Measurements from ENCODE around the gene SLC30A9. TPM values are rescaled to one million over a fixed set of nuclear protein-coding genes. Genes with fewer than 3 reads are reported as not detected.

Gene SLC30A9
- total RNA-seq, 2 donors from 2014 or later, result 43.5 to 60.8 TPM

DNA sequence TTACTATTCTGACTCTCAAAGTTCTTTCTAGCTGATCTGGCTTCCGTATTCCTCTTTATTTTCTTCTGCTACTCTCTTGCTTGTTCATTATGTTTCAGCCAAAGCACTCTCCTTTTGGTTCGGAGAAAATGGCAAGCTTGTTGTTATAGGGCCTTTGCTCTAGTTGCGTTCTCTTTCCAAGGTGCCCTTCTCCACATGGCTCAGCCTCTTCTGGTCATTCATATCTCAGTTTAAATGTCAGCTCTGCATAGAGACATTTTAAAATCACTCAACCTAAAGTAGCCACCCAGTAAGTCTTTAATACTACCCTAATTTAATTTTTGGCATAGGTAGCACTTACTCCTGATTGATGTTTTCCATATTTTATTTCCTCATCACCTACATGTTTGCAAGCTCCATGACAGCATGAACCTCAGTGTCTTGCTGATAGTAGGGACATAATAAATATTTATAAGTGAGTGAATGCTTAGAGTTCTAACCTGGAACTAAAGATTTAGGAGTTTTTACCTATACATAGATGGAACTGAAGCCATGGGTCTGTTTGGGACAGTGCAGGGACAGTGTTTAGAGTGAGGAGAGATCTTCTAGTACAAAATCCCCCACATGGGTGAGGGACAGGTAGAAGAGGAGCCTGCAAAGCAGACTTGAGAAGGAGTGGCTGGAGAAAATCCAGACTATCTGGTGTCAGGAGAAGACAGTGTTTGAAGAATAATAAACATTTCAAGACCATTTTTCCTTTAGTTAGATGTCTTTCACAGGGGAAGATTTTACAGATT, 17.9 kb downstream of the SLC30A9 start:
- peaks cover 0 to 23% of the 10 kb centered on the region in 2 donors for H3K4me1 ChIP-seq
- H3K9me3 ChIP-seq, result no peaks in the 10 kb centered on the region
- TF ChIP-seq, protein P1, sequence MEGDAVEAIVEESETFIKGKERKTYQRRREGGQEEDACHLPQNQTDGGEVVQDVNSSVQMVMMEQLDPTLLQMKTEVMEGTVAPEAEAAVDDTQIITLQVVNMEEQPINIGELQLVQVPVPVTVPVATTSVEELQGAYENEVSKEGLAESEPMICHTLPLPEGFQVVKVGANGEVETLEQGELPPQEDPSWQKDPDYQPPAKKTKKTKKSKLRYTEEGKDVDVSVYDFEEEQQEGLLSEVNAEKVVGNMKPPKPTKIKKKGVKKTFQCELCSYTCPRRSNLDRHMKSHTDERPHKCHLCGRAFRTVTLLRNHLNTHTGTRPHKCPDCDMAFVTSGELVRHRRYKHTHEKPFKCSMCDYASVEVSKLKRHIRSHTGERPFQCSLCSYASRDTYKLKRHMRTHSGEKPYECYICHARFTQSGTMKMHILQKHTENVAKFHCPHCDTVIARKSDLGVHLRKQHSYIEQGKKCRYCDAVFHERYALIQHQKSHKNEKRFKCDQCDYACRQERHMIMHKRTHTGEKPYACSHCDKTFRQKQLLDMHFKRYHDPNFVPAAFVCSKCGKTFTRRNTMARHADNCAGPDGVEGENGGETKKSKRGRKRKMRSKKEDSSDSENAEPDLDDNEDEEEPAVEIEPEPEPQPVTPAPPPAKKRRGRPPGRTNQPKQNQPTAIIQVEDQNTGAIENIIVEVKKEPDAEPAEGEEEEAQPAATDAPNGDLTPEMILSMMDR (IDR thresholded peaks at IDR 0.05), result no peak
- no peaks in the 10 kb centered on the region for H3K27me3 ChIP-seq
- H3K4me3 ChIP-seq, result no peak overlapping the region
- H3K27ac ChIP-seq, result peak overlapping the region in 1 of 2 donors; percentile 53
- peaks cover 3% of the 10 kb centered on the region for H3K36me3 ChIP-seq
- DNase-seq (ENCODE audit: low spot score), result no peak

DNA sequence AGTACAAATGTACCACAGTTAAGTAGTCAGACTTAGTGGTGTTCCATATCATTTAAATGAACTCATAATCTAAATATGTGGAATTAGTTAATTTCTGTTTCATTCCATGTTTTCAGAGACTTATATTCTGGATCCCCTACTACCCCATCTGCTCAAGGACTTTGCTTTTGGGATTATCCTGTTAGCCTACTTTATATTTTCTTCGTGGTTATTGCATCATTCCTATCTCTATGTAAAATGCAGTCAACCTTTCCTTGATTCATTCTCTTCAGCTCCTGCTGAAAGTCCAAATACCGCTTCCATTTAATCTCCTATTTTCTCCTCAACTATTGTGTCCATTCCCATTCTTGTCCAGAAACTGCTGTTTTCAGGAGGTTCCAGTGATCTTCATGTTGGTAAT, 25.1 kb downstream of the SLC30A9 start:
- Histone ChIP-seq H3K4me3 (no peak overlapping the region), H3K4me1 (no peaks in the 10 kb centered on the region), H3K36me3 (no peaks in the 10 kb centered on the region), H3K27ac (no peak overlapping the region), H3K27me3 (no peaks in the 10 kb centered on the region), H3K9me3 (no peaks in the 10 kb centered on the region)
- TF ChIP-seq, protein P1 (IDR thresholded peaks at IDR 0.05), result no peak
- no peak for DNase-seq (ENCODE audit: low spot score)

DNA sequence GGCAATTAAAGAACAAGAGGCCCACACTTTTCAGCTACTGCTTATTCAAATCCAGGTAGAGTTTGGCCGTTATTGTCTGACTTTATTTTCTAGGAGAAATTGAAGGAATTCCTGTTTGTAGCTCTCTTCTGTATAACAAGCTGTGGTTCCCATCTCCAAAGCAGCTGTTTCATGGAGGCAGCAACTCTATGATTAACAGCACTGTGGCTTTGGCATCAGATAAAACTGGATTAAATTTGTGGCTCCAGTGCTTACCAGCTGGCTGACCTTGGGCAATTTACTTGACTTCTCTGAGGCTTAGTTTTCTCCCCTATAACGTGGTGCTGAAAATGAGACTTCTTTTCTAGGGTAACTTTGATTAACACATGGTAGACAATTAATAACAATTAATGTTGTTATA, 28.1 kb downstream of the SLC30A9 start:
- Histone ChIP-seq H3K9me3 (no peaks in the 10 kb centered on the region), H3K36me3 (peaks cover 5% of the 10 kb centered on the region), H3K27ac (no peak overlapping the region), H3K4me3 (no peak overlapping the region), H3K4me1 (no peaks in the 10 kb centered on the region), H3K27me3 (no peaks in the 10 kb centered on the region)
- TF ChIP-seq, protein P1 (IDR thresholded peaks at IDR 0.05), result no peak
- no peak for DNase-seq (ENCODE audit: low spot score)

DNA sequence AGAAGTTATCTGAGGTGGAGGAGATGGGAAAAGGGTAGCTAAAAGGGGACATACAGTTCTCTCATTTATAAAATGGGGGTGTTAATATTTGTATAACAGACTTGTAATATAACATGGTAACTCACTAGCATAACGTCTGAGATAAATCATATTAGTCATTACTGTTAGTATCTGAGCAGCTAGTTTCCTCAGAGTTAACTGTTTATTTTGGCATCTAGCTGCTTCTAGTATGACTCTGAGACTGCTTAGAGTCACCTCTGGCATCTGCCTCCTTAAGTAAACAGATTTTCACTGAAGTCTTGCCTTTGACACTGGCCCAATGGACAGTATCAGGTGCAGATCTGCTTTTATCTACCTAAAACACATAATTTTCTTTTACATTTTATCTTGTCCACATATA, 58.1 kb downstream of the SLC30A9 start:
- Histone ChIP-seq H3K9me3 (no peaks in the 10 kb centered on the region), H3K27ac (no peak overlapping the region), H3K4me1 (no peaks in the 10 kb centered on the region), H3K27me3 (no peaks in the 10 kb centered on the region), H3K4me3 (no peak overlapping the region), H3K36me3 (peaks cover 11% of the 10 kb centered on the region)
- DNase-seq (ENCODE audit: low spot score), result no peak
- TF ChIP-seq, protein P1 (IDR thresholded peaks at IDR 0.05), result no peak

DNA sequence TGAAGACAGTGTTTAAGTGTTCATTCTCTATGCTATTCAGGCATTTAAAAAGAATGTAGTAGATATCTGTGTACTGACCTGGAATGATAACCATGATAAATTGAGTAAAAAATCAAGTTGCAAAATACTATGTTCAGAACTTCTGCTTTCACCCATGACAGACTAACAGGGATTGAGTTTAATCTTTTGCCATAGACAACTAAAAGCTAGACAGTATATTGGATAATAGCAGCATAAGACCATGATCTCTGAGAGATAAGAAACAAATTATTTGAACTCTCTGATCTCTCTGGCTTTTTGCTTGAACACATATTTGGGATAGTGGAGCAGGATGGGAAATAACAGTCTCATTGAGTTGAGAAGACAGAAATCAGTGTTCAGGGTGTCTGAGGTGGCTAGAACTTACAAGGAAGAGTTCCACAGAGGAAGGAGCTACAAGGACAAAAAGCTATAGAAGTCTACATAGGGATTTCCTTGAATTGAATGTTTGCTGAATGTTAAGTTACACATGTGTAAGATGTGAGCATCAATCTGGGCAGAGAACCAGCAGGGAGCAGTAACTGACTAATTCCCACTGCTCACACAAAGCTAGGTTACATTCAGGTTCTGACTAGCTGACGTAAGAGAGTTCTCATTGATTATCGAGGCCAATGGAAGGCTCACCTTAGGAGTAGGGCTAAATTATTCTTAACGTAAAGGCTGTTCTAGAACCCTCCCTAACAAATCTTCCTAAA, 60.4 kb downstream of the SLC30A9 start:
- DNase-seq (ENCODE audit: low spot score), result no peak
- peaks cover 4% of the 10 kb centered on the region for H3K36me3 ChIP-seq
- no peaks in the 10 kb centered on the region for H3K9me3 ChIP-seq
- no peak overlapping the region for H3K27ac ChIP-seq
- no peaks in the 10 kb centered on the region for H3K4me1 ChIP-seq
- H3K4me3 ChIP-seq, result no peak overlapping the region
- TF ChIP-seq, protein P1 (IDR thresholded peaks at IDR 0.05), result no peak
- no peaks in the 10 kb centered on the region for H3K27me3 ChIP-seq

Data from right atrium auricular region (tissue), 2 donors.